HAP-1 (cell line): ENCODE results near the gene SUSD6.

Source experiments
- DNase-seq, 2 experiments: peaks; one replicate each; pipeline ENCODE4 v3.0.0-alpha.2; 2016 to 2020; ENCODE audit warnings: low spot score in 2 of 2
- H3K27me3 ChIP-seq: fragments of 250-450 bp; sonication (Bioruptor Pico); 2 replicates; pipeline ENCODE4 v1.5.1; 2020; ENCODE audit warnings: low read depth, mild to moderate bottlenecking, moderate library complexity
- H3K36me3 ChIP-seq: fragments of 250-450 bp; sonication (Bioruptor Pico); replicated peaks from 2 replicates; pipeline ENCODE4 v1.5.1; 2020; ENCODE audit warnings: mild to moderate bottlenecking
- H3K4me1 ChIP-seq: fragments of 250-450 bp; sonication (Bioruptor Pico); 2 replicates; pipeline ENCODE4 v1.5.1; 2020; ENCODE audit warnings: mild to moderate bottlenecking
- H3K4me3 ChIP-seq: fragments of 250-450 bp; sonication (Bioruptor Pico); 2 replicates; pipeline ENCODE4 v1.5.1; 2020; ENCODE audit warnings: mild to moderate bottlenecking, moderate library complexity
- H3K9me3 ChIP-seq: fragments of 250-450 bp; sonication (Bioruptor Pico); 2 replicates; pipeline ENCODE4 v1.5.1; 2020; ENCODE audit warnings: mild to moderate bottlenecking, moderate library complexity
- in situ Hi-C: fragments of 300-500 bp; cut with MboI; formaldehyde crosslinking; loops from 3 replicates; pipeline ENCODE4 v1.14.3; 2020; ENCODE audit warnings: low sequenced_read_pairs, inconsistent platforms, mixed read lengths

Gene SUSD6

DNA sequence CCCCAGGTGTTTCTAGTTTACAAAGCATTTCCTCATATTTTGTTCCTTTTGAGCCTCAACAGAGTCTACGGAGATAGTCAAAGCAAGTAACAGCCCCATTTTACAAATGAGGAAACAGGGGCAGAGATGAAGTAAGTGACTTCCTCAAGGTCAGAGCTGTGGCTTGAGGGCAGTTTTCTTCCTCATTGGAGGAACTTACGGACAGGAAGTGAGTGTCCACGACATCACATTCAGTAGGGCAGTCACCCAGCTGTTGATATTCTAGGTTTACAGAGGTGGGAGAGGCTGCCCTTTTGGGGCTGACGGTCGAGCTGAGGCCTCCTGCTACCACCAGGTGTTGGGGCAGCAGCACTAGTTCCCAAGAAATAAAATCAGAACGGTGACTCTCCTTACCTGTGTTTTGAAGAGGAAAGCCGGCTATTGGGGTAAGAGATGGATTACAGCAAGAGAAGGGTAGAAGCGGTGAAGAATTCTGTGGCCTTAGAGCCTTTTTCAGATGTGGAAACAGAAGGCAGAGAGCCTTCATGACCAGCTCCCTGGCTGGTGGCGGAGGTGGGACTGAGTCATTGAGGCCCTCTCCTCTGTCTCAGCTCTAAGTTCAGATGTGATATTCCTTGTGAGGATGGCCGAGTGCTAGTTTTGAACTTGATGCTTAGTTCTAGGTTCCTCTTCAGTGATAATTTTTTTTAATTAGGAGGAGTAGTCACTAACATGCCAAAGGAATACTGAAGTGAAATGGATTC, 41.7 kb downstream of the SUSD6 start:
- Histone ChIP-seq H3K4me1 (no peaks in the 10 kb centered on the region), H3K36me3 (no peaks in the 10 kb centered on the region), H3K27me3 (no peaks in the 10 kb centered on the region), H3K4me3 (no peak overlapping the region), H3K9me3 (no peaks in the 10 kb centered on the region)
- no peak for DNase-seq
- in situ Hi-C loops: no loop called here

GRCh38 chr14:69654116-69654515, 42.7 kb downstream of the SUSD6 start:
- DNase-seq: no peak
- no peaks in the 10 kb centered on the region for H3K36me3 ChIP-seq
- H3K4me3 ChIP-seq: no peak overlapping the region

GRCh38 chr14:69657950-69658355, 46.6 kb downstream of the SUSD6 start:
- in situ Hi-C loops: no loop called here
- Histone ChIP-seq H3K9me3 (no peaks in the 10 kb centered on the region), H3K27me3 (no peaks in the 10 kb centered on the region), H3K4me1 (peaks cover 8% of the 10 kb centered on the region), H3K4me3 (no peak overlapping the region), H3K36me3 (no peaks in the 10 kb centered on the region)
- no peak for DNase-seq

More at GRCh38 chr14:69654116-69654515, 42.7 kb downstream of the SUSD6 start:
- Histone ChIP-seq H3K27me3 (no peaks in the 10 kb centered on the region), H3K9me3 (no peaks in the 10 kb centered on the region), H3K4me1 (no peaks in the 10 kb centered on the region)
- in situ Hi-C loops: no loop called here

DNA sequence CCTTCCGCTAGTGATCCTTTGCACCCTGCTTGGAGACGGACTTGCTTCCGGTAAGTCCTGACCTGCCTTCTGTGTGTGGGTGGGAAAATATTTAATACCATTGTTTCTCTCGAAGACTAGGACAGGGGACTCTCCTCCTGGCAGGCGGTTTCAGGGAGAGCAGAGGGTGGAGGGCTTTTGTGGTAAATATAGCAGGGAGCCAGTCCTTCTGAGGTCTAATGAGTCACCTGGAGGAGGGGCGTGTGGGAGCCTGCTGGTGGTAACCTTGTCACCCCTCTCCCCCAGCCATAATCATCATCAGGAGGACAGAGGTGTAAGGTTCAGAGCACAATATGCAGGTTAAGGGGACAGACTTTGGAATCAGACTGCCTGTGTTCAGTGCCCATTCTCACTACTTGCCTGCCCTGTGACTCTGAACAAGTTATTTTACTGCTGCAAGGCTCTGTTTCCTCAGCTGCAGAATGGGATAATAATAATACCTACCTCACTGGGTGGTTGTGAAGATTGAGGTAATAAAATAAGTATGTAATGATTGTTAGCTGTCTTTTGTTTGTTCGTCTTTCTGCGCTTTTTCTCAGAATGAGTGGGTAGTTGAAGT, 47.4 kb downstream of the SUSD6 start:
- H3K27me3 ChIP-seq: no peaks in the 10 kb centered on the region
- no peak for DNase-seq
- H3K4me3 ChIP-seq: no peak overlapping the region
- in situ Hi-C loops: no loop called here
- H3K36me3 ChIP-seq: no peaks in the 10 kb centered on the region
- H3K4me1 ChIP-seq: peaks cover 15% of the 10 kb centered on the region
- H3K9me3 ChIP-seq: no peaks in the 10 kb centered on the region

DNA sequence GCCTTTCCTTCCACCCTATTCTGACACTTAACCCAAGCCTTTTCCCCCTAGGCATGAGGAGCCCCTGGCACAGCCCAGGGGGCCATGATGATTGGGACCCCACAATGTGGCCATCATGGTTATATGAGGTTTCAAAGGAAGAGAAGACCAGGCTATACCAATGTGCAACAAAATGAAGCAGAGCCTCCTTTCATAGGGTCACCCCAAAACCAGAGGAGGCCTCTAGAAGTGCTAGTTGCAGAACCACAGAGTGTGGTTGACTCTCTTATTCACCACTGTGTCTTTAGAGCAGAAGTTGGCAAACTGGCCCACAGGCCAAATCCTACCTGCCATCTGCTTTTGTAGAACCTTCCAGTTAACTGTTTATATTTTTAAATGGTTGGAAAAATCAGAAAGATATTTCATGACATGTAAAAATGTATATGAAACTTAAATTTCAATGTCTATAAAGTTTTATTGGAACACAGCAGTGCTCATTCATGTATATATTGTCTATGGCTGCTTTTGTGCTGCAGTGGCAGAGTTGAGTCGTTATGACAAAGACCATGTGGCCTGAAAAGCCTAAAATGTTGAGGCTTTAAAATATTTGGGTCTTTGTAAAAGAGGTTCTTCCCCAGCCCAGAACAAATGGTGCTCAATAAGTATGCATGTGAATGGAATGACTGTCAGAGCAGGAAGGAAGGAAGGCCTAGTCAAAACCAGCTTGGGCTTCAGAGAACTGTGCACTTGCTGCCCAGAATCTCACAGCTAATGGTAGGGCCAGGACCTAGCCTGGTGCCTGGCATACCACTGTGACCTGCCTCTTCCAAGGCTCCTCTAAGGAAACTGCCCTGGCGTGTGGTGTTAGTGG, 49.2 kb downstream of the SUSD6 start:
- no peaks in the 10 kb centered on the region for H3K27me3 ChIP-seq
- no peaks in the 10 kb centered on the region for H3K9me3 ChIP-seq
- H3K4me3 ChIP-seq: no peak overlapping the region
- in situ Hi-C loops: no loop called here
- no peaks in the 10 kb centered on the region for H3K36me3 ChIP-seq
- DNase-seq: no peak
- peaks cover 15% of the 10 kb centered on the region for H3K4me1 ChIP-seq

DNA sequence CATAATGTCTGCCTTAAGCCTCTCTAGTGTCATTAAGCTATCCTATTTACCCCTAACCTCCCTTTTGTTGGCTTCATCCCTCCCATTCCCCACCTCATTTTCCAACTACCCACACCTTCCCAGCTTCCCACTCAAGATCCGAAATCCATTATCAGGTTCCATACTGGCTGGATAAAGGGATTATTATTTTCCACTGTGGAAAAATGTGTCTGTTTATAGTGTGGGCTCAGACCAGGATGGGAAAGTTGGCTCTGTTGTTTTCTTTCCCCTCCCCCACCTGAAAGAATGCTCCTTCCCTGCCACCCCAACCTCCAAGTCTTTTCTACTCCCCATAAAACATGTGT, 49.8 kb downstream of the SUSD6 start:
- H3K36me3 ChIP-seq: no peaks in the 10 kb centered on the region
- H3K4me3 ChIP-seq: no peak overlapping the region
- no peak for DNase-seq
- H3K27me3 ChIP-seq: no peaks in the 10 kb centered on the region
- no peaks in the 10 kb centered on the region for H3K9me3 ChIP-seq
- in situ Hi-C loops: no loop called here
- H3K4me1 ChIP-seq: peaks cover 15% of the 10 kb centered on the region

DNA sequence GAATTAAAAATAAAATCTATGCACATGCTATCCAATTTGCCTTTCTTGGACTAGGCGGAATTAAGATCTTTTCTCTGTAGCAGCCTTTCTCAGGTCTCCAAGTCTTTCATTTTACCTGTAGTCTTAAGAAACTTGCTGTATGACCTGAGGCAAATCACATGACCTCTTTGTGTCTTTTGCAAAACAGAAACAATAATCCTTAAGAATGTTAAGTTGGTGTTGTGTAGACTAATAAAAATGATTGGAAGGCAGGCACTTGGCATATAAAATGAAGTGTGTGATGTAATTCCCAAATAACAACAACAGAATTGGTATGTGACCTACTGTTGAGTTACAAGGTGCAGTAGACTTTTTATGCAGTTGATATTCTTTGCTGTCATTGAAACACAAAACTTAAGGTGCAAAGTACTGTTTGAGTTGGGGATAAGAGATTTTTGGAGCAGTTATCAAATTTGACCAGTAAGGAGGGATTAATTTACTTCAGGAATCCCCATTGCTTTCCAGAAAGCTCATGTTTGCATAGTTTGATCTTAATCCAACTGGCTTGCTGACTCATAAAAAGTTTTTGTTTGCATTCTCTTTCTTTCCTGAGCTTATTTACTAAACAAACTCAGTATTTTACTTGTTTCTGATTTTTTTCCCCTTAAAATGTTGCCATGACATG, 51.4 kb downstream of the SUSD6 start:
- Histone ChIP-seq H3K27me3 (no peaks in the 10 kb centered on the region), H3K9me3 (no peaks in the 10 kb centered on the region), H3K4me3 (no peak overlapping the region), H3K4me1 (peaks cover 22% of the 10 kb centered on the region), H3K36me3 (no peaks in the 10 kb centered on the region)
- in situ Hi-C loops: no loop called here
- peak in 1 of 2 experiments; percentile 61 for DNase-seq

DNA sequence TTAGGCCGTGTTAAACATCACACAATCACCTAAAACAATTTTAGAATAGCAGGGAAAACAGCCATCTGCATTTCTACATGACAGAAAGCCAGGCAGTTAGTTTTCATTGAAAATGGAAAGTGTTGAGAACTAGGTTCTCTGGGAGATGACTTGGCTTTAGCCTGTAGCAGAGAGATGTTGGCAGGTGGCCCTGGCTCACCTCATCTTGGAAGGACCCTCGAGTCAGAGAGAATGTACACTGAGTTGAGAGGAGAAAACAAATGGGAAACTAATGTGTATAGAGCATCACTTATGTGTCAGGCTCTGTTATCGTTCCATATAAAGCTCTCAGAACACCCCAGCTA, 51.9 kb downstream of the SUSD6 start:
- in situ Hi-C loops: no loop called here
- no peak for DNase-seq
- Histone ChIP-seq H3K36me3 (no peaks in the 10 kb centered on the region), H3K27me3 (no peaks in the 10 kb centered on the region), H3K4me3 (no peak overlapping the region), H3K4me1 (peaks cover 22% of the 10 kb centered on the region), H3K9me3 (no peaks in the 10 kb centered on the region)

DNA sequence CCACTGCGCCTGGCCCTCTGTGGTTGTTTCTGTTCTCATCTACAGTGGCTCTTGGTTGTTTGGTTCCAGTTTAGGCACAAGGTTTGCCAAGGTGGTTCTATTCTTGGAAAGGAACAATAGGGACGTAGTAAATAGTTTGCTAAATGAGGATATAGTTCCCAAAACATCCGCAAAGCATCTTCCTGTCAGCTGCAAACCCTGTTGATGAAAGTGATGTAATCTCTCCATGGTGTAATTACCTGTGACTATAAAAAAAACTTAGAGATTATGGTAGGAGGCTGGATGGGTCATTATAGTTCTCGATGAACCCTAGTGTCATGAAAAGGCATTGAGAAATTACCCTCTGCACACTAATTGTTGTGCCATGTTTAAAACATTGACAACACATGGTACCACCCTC, 52.9 kb downstream of the SUSD6 start:
- peaks cover 22% of the 10 kb centered on the region for H3K4me1 ChIP-seq
- in situ Hi-C loops: no loop called here

DNA sequence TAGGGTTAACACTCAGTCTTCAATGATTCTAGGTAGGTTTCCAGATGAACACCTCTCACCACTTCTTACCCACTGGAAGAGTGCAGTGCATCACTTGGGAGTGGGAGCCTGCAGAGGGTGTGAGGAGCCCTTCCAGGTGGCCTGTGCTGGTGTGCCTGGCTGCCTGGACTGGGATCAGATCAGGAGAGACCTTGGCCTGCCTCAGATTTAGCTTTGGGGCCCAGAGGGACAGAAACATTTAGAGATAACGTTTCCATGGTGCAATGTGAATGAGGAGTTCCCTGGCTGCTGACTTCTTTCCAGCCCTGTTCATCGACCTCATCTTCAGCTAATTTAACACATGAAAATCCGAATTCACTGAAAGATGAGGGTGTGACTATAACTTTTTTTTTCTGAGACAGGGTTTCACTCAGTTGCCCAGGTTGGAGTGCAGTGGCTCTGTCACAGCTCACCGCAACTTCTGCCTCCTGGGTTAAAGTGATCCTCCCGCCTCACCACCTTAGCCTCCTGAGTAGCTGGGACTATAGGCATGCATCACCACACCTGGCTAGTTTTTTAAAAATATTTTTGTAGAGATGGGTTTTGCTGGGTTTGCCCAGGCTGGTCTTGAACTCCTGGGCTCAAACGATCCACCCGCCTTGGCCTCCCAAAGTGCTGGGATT, 53.6 kb downstream of the SUSD6 start:
- in situ Hi-C loops: no loop called here
- H3K4me3 ChIP-seq: no peak overlapping the region
- no peaks in the 10 kb centered on the region for H3K27me3 ChIP-seq
- no peaks in the 10 kb centered on the region for H3K9me3 ChIP-seq
- DNase-seq: no peak
- peaks cover 22% of the 10 kb centered on the region for H3K4me1 ChIP-seq
- no peaks in the 10 kb centered on the region for H3K36me3 ChIP-seq

More for the DNA sequence above, 52.9 kb downstream of the SUSD6 start:
- Histone ChIP-seq H3K36me3 (no peaks in the 10 kb centered on the region), H3K9me3 (no peaks in the 10 kb centered on the region), H3K27me3 (no peaks in the 10 kb centered on the region), H3K4me3 (no peak overlapping the region)
- no peak for DNase-seq

DNA sequence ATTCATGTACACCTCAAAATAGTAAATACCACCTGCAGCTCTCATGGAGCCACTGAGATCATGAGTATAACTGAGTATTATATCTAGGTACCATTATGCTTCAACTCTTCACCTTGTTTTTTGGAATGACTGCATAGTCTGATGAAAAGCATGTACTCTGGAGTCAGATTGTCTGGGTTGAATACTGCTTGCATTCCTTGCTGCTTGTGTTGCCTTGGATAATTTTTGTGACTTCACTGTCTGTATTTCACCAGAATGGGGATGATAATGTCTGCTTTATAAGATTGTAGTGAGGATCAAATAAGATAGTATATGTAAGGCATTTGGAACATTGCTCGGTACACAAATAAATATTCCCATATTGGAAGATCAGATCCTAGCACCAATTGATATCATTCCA, 54.2 kb downstream of the SUSD6 start:
- Histone ChIP-seq H3K9me3 (no peaks in the 10 kb centered on the region), H3K36me3 (no peaks in the 10 kb centered on the region), H3K4me3 (no peak overlapping the region), H3K4me1 (peaks cover 22% of the 10 kb centered on the region), H3K27me3 (no peaks in the 10 kb centered on the region)
- in situ Hi-C loops: no loop called here
- DNase-seq: no peak

DNA sequence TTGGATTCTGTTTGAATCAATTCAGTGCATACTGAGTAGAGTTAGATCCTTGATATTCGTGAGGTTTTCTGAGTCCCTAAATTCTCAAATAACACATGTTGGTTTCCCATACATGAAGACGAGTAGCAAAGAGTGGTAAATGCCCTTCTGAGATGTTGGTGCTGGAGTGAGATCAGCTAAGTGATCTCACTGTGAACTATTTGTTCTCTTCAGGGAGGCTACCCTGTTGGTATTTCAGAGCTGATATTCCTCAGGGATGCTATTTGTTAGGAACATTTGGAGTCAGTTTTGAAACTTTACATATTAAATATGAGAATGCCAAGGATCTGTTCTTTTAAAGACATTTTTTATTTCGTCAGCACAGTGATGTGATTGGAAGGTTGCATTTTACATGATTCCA, 54.7 kb downstream of the SUSD6 start:
- no peak for DNase-seq
- Histone ChIP-seq H3K27me3 (no peaks in the 10 kb centered on the region), H3K4me3 (no peak overlapping the region), H3K4me1 (peaks cover 22% of the 10 kb centered on the region), H3K36me3 (no peaks in the 10 kb centered on the region), H3K9me3 (no peaks in the 10 kb centered on the region)
- in situ Hi-C loops: no loop called here

- DNase-seq: peak; percentile 36 to 43
- no peaks in the 10 kb centered on the region for H3K27me3 ChIP-seq
- no peaks in the 10 kb centered on the region for H3K36me3 ChIP-seq
- peaks cover 27% of the 10 kb centered on the region for H3K4me1 ChIP-seq
- no peak overlapping the region for H3K4me3 ChIP-seq
- in situ Hi-C loops: no loop called here
- no peaks in the 10 kb centered on the region for H3K9me3 ChIP-seq
Measured at GRCh38 chr14:69666690-69667211, 55.4 kb downstream of the SUSD6 start.
